Measurements from ENCODE around the gene ABHD4.
"Not testable (repeated sequence)": the region's sequence is repeated elsewhere in the genome, so short reads cannot be mapped to it uniquely, and the experiment has no call there.

Gene ABHD4

GRCh38 chr14:22561661-22562579, 36.2 kb upstream of the ABHD4 start:
- DNase-seq (ENCODE audit: low spot score) = no peak

DNA sequence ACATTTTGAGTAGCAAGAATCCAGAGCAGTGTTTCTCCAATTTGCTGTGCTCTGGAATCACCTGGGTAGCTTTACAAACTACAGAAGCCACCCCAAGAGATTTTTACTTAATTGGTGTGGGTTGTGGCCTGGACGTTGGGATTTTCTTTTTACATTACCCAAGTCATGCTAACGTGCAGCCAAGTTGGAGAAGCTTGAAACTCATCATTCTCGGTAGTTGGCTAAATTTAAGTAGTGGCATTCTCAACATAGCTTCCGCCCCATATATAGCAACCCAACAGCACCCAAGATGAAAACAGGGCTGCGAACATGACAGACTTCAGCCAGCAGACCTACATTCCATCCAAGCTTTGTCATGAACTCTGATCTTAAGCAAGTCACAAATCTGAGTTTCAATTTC, 34.1 kb upstream of the ABHD4 start:
- no peak for DNase-seq (ENCODE audit: low spot score)

DNA sequence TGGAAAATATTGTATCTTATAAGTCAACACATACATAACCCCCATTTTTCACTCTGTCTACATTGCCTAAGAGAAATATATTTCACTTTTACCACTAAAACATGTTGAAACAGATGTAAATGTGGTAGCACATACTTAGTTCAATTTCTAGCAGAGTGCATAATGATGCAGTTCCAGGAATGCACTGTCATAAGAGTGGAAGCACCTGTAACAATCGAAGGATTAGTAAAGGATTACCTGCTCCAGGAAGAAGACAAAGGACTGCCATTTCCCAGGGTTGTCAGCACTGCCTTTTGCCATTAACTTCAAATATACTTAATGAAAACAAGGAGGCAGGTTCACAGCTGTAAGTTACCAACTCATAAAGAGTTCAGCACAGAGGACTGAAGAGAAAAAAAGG, 33.6 kb upstream of the ABHD4 start:
- no peak for DNase-seq (ENCODE audit: low spot score)

- no peak for DNase-seq (ENCODE audit: low spot score)
Observed at GRCh38 chr14:22565391-22565945, 32.6 kb upstream of the ABHD4 start.

DNA sequence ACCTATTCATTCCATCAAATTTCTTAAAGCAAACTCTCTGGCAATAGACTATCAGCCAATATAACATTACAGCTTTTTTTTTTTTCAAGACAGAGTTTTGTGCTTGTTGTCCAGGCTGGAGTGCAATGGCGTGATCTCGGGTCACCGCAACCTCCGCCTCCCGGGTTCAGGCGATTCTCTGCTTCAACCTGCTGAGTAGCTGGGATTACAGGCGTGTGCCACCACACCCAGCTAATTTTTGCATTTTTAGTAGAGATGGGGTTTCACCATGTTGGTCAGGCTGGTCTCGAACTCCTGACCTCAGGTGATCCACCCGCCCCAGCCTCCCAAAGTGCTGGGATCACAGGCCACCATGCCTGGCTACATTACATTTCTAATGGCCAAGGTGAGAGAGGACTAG, 31.8 kb upstream of the ABHD4 start:
- not testable (repeated sequence) for DNase-seq (ENCODE audit: low spot score)

DNA sequence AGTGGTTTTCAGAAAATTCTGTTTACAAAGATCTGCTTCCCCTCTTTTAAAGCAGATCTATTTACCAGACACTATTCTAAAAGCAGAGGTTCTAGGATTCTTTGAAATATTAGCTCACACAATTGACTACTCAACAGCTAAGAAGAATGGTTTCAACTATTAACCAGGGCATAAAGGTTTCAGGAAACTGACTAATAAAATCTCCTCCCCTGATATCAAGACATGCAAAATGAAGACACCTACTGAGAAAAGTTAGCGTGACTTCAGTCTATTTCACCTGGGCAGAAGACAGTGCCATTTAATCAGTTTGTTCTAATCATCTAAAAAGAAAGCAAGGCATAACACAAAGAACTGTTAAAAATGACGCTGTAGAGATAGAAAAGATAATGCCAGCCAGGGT, 31.3 kb upstream of the ABHD4 start:
- DNase-seq (ENCODE audit: low spot score) = no peak

GRCh38 chr14:22567437-22567836, 30.7 kb upstream of the ABHD4 start:
- DNase-seq (ENCODE audit: low spot score) = no peak

GRCh38 chr14:22569106-22569736, 28.9 kb upstream of the ABHD4 start:
- no peak for DNase-seq (ENCODE audit: low spot score)

DNA sequence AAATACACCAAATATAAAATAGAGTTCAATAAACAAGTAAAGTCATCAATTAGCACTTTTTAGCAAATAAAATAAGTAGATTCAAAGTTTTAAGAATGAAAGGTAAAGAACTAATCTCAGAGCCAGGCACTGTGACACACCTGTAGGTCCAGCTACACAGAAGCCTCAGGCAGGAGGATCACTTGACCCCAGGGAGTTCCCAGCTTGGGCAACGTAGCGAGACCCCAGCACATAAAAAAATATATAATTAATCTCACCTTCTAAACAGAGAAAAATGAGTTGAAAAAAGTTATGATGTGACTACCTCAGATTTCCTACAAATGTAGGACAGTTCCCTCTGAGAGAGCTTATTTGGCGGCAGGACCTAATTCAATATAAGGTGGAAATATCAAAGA, 28.4 kb upstream of the ABHD4 start:
- DNase-seq (ENCODE audit: low spot score) = no peak

DNA sequence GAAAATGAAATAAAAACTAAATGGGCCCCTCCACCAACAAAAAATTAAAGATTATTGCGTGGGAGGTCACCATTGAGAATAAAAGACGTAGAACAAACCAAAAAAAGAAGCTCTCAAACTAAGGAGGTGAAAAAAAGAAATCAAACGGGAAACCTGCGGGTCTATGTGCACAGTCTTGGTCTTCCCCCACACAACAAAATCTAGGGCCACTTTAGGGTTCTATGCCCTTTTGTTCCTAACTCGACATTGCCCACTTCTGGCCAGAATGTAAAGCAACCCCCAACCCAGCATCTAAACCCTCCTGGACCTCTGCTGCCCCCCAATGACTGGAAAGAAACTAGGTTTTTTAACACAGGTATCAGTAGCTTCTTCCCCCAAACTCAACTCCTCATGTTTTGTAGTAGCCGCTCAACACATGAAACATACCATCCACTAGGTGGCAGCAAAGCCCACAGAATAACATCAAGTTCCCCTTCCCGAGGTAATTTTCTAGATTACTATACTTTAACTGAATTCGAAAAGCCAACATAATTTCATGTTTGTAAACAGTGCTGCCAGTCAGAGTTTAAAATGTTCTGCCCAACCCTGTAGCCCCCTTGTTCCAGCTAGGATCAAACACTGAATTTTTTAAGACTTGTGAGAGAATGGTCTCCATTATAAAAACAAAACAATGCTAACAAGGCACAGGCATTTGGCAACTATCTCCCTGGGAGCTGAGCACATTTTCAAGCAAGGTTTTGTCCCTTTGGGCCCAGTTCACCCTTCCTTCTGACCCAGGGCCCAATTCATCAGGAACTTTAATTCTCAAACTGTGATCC, 27.8 kb upstream of the ABHD4 start:
- peak; percentile 75 for DNase-seq (ENCODE audit: low spot score)

DNA sequence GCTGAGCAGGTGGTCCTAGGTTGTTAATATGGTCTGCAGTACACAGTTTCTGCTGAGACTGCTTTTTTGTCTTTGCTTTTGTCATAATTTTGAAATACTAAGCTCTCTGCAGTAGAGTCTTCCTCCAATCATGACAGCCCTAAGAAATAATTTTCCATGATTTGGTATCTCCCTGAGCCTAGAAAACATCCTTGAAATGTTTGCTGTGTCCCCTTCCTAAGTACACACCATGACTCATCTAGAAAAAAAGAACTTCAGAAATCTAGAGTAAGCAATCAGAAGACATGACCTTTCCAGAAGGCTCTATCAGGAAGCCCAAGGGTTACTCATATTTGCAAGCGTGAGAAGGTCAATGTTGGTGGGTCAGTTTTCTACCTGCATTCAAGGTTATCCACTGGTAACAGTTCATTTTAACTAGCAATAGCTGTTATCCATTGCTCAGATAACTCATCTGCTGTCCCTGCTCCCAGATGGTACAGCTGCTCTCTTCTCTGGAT, 25.5 kb upstream of the ABHD4 start:
- DNase-seq (ENCODE audit: low spot score) = peak; percentile 71

DNA sequence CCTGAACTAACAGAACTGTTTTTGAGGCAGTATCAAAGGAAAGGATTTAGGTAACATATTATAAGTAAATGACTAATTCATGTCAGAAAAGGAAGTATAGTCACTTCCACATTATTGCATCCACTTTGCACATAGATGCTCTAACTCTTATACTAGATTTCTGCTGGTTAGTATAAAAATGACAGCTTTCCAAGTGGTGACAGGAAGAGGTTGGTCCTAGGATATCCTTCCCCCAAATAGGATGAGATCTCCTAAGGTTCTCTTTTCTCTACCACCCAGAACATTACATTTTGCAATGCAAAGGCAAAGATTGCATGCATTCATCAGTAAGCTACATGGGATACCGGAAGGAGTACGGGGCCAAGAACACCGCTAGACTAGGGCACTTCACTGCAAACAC, 24.3 kb upstream of the ABHD4 start:
- DNase-seq (ENCODE audit: low spot score) = no peak

GRCh38 chr14:22577334-22577908, 20.7 kb upstream of the ABHD4 start:
- DNase-seq (ENCODE audit: low spot score) = no peak

- no peak for DNase-seq (ENCODE audit: low spot score)
Observed at GRCh38 chr14:22579236-22579635, 18.9 kb upstream of the ABHD4 start.

DNA sequence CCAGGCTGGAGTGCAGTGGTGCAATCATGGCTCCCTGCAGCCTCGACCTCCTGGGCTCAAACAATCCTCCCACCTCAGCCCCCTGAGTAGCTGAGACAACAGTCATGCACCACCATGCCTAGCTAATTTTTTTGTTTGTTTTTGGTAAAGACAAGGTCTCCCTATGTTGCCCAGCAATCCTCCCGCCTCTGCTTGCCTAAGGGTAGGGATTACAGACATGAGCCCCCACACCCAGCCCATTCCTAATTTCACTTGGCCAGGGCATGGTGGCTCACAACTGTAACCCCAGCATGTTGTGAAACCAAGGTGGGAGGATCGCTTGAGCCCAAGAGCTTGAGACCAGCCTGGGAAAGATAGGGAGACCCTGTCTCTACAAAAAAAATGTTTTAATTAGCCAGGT, 18.2 kb upstream of the ABHD4 start:
- no peak for DNase-seq (ENCODE audit: low spot score)

DNA sequence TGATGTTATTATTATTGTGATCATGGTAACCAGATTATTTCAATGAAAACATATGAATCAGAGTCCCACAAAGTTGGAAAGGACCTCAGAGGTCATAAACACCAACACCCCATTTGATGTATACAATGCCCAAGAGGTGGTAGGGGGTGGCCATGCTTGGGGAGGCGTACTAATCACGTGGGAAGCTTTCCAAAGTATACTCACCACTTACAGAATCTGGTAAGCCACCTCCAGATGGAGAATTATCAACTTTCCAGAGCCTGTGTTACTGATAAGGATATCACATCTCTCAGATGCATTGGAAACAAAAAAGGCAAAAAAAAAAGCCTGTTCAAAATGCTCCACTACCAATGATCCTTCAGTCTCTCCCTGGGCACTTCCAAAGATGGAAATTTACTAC, 17.5 kb upstream of the ABHD4 start:
- no peak for DNase-seq (ENCODE audit: low spot score)

GRCh38 chr14:22583994-22584393, 14.1 kb upstream of the ABHD4 start:
- DNase-seq (ENCODE audit: low spot score) = no peak

GRCh38 chr14:22587247-22587646, 10.9 kb upstream of the ABHD4 start:
- no peak for DNase-seq (ENCODE audit: low spot score)

DNA sequence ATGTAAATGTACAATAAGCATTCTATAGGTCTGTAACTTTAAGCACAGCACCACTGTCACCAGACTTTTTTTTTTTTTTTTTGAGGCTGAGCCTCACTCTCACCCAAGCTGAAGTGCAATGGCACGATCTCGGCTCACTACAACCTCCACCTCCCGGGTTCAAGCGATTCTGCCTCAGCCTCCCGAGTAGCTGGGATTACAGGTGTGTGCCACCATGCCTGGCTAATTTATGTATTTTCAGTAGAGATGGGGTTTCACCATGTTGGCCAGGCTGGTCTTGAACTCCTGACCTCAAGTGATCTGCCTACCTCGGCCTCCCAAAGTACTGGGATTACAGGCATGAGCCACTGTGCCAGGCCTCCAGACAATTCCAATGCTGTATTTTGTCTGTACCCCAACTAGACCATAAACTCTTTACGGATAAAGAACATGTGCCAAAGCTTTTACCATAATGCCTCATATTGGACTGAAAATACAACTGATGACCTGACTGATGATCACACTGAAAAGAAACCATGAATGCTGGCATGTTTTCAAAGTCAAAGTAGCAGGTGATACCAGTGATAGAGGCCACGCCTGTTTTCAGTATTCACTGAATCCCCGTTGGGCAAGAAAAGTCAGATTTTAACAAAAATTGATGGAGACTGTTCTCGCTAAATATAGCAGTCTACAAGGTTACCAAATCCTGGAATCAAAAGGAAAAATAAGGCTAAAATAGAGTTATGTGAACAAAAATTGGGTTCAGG, 10.2 kb upstream of the ABHD4 start:
- DNase-seq (ENCODE audit: low spot score) = not testable (repeated sequence)

DNA sequence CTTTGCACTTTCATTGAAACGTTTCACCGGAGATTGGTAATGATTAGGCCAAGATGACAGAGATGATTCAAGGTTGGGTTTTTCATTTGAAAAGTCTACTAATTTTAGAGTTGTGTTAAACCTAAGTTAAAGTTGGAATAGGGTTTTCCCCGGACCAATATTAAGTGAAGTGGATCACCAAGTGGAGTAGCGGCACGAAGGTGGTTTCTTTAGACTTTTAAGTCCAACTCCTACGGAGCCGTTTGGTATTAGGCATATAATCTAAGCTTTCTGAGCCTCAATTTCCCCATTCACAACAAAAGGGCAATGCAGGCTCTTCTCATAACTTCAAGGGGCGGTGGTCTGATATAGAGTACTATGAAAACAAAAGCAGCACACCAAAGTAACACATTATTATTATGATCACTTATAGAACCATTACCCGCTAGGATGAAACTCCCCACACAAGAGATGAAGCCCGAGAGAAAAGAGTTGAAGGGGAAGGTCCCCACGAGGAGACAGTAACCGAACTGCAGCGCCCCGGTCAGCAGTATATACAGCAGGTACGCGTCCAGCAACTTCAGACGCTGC, 9.5 kb upstream of the ABHD4 start:
- DNase-seq (ENCODE audit: low spot score) = no peak

Measured in GM03348 (cell line).